GM23338 (cell line): ENCODE data around the gene GRIFIN. TPM values are rescaled to one million over a fixed set of nuclear protein-coding genes. Genes with fewer than 3 reads are reported as not detected.

ENCODE experiments used
- ATAC-seq: fragments of 200-7000 bp; cut with Tn5 transposase; 3 replicates; pipeline ENCODE4 v1.9.1; 2020
- DNase-seq: peaks from one replicate; pipeline ENCODE4 v3.0.0-alpha.2; 2015; ENCODE audit warnings: low spot score
- H2AFZ ChIP-seq: fragments of 200-600 bp; sonication (generic); 2 replicates; pipeline ENCODE4 v1.8.0; 2016; ENCODE audit warnings: antibody characterized with exemption, mild to moderate bottlenecking, moderate library complexity
- H3F3A ChIP-seq: fragments of 200-600 bp; sonication (generic); replicated peaks from 2 replicates; pipeline ENCODE4 v1.8.0; 2017; ENCODE audit warnings: antibody characterized with exemption, mixed run types, low read depth
- H3K27ac ChIP-seq: fragments of 200-600 bp; sonication (generic); 2 replicates; pipeline ENCODE4 v1.6.1; 2016; ENCODE audit warnings: low read depth
- H3K27me3 ChIP-seq: fragments of 200-600 bp; sonication (generic); 2 replicates; pipeline ENCODE4 v1.8.0; 2016; ENCODE audit warnings: mild to moderate bottlenecking, mixed run types, moderate library complexity; ENCODE audit not compliant: insufficient read depth
- H3K36me3 ChIP-seq: fragments of 200-600 bp; sonication (generic); 2 replicates; pipeline ENCODE4 v1.8.0; 2016; ENCODE audit warnings: mild to moderate bottlenecking; ENCODE audit not compliant: insufficient read depth
- H3K4me1 ChIP-seq: fragments of 200-600 bp; sonication (generic); 2 replicates; pipeline ENCODE4 v1.8.0; 2016; ENCODE audit warnings: mild to moderate bottlenecking, moderate library complexity; ENCODE audit not compliant: insufficient read depth
- H3K4me2 ChIP-seq: fragments of 200-600 bp; sonication (generic); 2 replicates; pipeline ENCODE4 v1.7.1; 2017; ENCODE audit warnings: mixed run types
- H3K4me3 ChIP-seq: fragments of 200-600 bp; sonication (generic); 2 replicates; pipeline ENCODE4 v1.6.1; 2016; ENCODE audit warnings: mixed run types
- H3K79me2 ChIP-seq: fragments of 200-600 bp; sonication (generic); replicated peaks from 2 replicates; pipeline ENCODE4 v1.8.0; 2017; ENCODE audit warnings: mild to moderate bottlenecking; ENCODE audit not compliant: insufficient read depth
- H3K9me2 ChIP-seq: fragments of 200-600 bp; sonication (generic); 2 replicates; pipeline ENCODE4 v1.8.0; 2017; ENCODE audit not compliant: insufficient read depth
- H4K20me1 ChIP-seq: fragments of 200-600 bp; sonication (generic); replicated peaks from 2 replicates; pipeline ENCODE4 v1.8.0; 2017; ENCODE audit warnings: mild to moderate bottlenecking; ENCODE audit not compliant: insufficient read depth
- H3K27ac Mint-ChIP-seq: 2 replicates; pipeline ENCODE4 v1.8.0; 2020; ENCODE audit warnings: inconsistent platforms, mild to moderate bottlenecking, moderate library complexity, mixed read lengths
- H3K27me3 Mint-ChIP-seq: 3 replicates; pipeline ENCODE4 v1.8.0; 2022; ENCODE audit warnings: low read depth, mild to moderate bottlenecking, moderate library complexity, mixed read lengths, inconsistent platforms; ENCODE audit not compliant: insufficient read depth, poor library complexity
- H3K36me3 Mint-ChIP-seq: 3 replicates; pipeline ENCODE4 v1.8.0; 2021; ENCODE audit warnings: low read depth, mild to moderate bottlenecking, inconsistent platforms, moderate library complexity, mixed read lengths
- H3K4me1 Mint-ChIP-seq: 3 replicates; pipeline ENCODE4 v1.8.0; 2020; ENCODE audit warnings: mild to moderate bottlenecking, inconsistent platforms, mixed read lengths
- H3K4me3 Mint-ChIP-seq: 3 replicates; pipeline ENCODE4 v1.8.0; 2021; ENCODE audit warnings: moderate library complexity, mild to moderate bottlenecking, inconsistent platforms, mixed read lengths
- H3K9me3 Mint-ChIP-seq: 3 replicates; pipeline ENCODE4 v1.8.0; 2020; ENCODE audit warnings: moderate library complexity, mild to moderate bottlenecking, inconsistent platforms, mixed read lengths
- CREB1 ChIP-seq: fragments of 250-450 bp; sonication (Bioruptor Pico); IDR thresholded peaks from 2 replicates; pipeline ENCODE4 v1.5.0; 2020; ENCODE audit warnings: low read depth, mild to moderate bottlenecking, moderate library complexity
- EZH2 ChIP-seq: fragments of 200-600 bp; sonication (generic); IDR thresholded peaks from one replicate; pipeline ENCODE4 v1.8.0; 2017; ENCODE audit warnings: antibody characterized with exemption, mild to moderate bottlenecking, low read depth; ENCODE audit not compliant: unreplicated experiment
- EZH2phosphoT487 ChIP-seq: fragments of 200-600 bp; sonication (generic); IDR thresholded peaks from one replicate; pipeline ENCODE4 v1.8.1; 2018; ENCODE audit warnings: antibody characterized with exemption; ENCODE audit not compliant: unreplicated experiment
- JUNB ChIP-seq: IDR thresholded peaks from one replicate; pipeline ENCODE4 v1.6.1; 2016; ENCODE audit warnings: antibody characterized with exemption; ENCODE audit not compliant: unreplicated experiment
- NANOG ChIP-seq: IDR thresholded peaks from 2 replicates; pipeline ENCODE4 v1.6.1; 2016; ENCODE audit warnings: antibody characterized with exemption, borderline replicate concordance
- POLR2AphosphoS5 ChIP-seq: IDR thresholded peaks from 2 replicates; pipeline ENCODE4 v1.6.1; 2016; ENCODE audit warnings: antibody characterized with exemption, low read depth
- STAT1 ChIP-seq: IDR thresholded peaks from one replicate; pipeline ENCODE4 v1.6.1; 2016; ENCODE audit warnings: antibody characterized with exemption; ENCODE audit not compliant: unreplicated experiment
- ZNF114 ChIP-seq: fragments of 250-450 bp; sonication (Bioruptor Pico); IDR thresholded peaks from 2 replicates; pipeline ENCODE4 v1.5.0; 2020; ENCODE audit warnings: mild to moderate bottlenecking, moderate library complexity
- ZNF331 ChIP-seq: fragments of 250-450 bp; sonication (Bioruptor Pico); IDR thresholded peaks from 2 replicates; pipeline ENCODE4 v1.5.0; 2020; ENCODE audit warnings: low read depth, mild to moderate bottlenecking, moderate library complexity
- polyA plus RNA-seq: library from polyadenylated mRNA; unstranded; fragments of >200 nt; fragmentation: Nextera tagmentation; extraction: Ambion mirVana; gene quantifications from 2 replicates; pipeline ENCODE4 v1.2.1, GENCODE V29; 2016
- total RNA-seq: library from RNA; depleted of rRNA; stranded (reverse); fragments of >200 nt; shearing (Covaris generic); gene quantifications from 2 replicates; pipeline ENCODE4 v1.2.3, GENCODE V29; 2014
- TF ChIP-seq, protein P1 (sequence below): fragments of 250-450 bp; sonication (Bioruptor Pico); IDR thresholded peaks from 2 replicates; pipeline ENCODE4 v1.5.0; 2020; ENCODE audit warnings: mild to moderate bottlenecking, moderate library complexity
- TF ChIP-seq, protein P2 (sequence below): IDR thresholded peaks from 2 replicates; pipeline ENCODE4 v1.6.1; 2016; ENCODE audit warnings: antibody characterized with exemption
- TF ChIP-seq, protein P3 (sequence below): IDR thresholded peaks from one replicate; pipeline ENCODE4 v1.6.1; 2018; ENCODE audit warnings: antibody characterized with exemption; ENCODE audit not compliant: unreplicated experiment
- TF ChIP-seq, protein P4 (sequence below), 2 experiments: fragments of 200-600 bp in 1 of 2; sonication (generic) in 1 of 2; conservative IDR thresholded peaks; 2 replicates each; pipeline versions ENCODE4 v1.5.1 to v1.6.1; 2016 to 2017; ENCODE audit warnings: antibody characterized with exemption in 2 of 2, low read depth in 2 of 2, mild to moderate bottlenecking in 2 of 2, moderate library complexity in 1 of 2

The GRIFIN gene
- total and polyA plus RNA-seq, 2 experiments from 2014 or later, result not detected

DNA sequence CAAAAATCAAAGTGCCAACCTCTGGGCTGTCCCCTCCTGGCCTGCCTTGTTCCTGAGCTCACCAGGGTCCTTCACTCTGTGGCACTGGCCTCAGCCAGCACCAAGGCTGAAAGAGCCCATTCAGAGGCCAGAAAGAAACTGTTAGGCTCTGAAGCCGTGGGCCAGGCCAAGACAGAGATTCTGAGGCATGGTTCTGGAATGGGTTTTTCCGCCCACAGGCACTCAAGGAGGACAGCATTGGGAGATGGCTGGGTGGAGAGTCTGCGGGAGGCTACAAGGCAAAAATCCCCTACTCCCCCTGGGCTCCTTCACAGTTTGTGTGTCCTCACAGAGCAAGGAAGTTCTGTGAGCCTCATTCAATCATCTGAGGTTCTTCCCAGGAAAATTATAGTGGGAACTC is 31.7 kb downstream of the GRIFIN start:
- Histone ChIP-seq H3K27ac (peak overlapping the region; percentile 37; the same call in 1 of the 2 replicates), H3F3A (no peaks in the 10 kb centered on the region), H3K27me3 (no peaks in the 10 kb centered on the region), H2AFZ (no peak overlapping the region), H3K9me2 (no peaks in the 10 kb centered on the region), H3K4me2 (no peak overlapping the region), H3K36me3 (no peaks in the 10 kb centered on the region), H3K79me2 (no peaks in the 10 kb centered on the region), H3K4me3 (no peak overlapping the region), H3K4me1 (no peaks in the 10 kb centered on the region), H4K20me1 (no peaks in the 10 kb centered on the region; the same call in 1 of the 2 replicates)
- Mint-ChIP-seq H3K9me3 (no peaks in the 10 kb centered on the region), H3K36me3 (peaks cover 5% of the 10 kb centered on the region; the same call in 1 of the 3 replicates), H3K4me1 (no peaks in the 10 kb centered on the region; the same call in 2 of the 3 replicates), H3K27me3 (peaks cover 6% of the 10 kb centered on the region), H3K27ac (no peak overlapping the region), H3K4me3 (no peak overlapping the region)
- TF ChIP-seq ZNF114 (CRISPR knock-in tag) (no peak), EZH2phosphoT487 (no peak), EZH2 (no peak), JUNB (no peak), CREB1 (CRISPR knock-in tag) (no peak), POLR2AphosphoS5 (no peak), STAT1 (no peak), ZNF331 (CRISPR knock-in tag) (no peak), NANOG (no peak)
- TF ChIP-seq, protein P1, sequence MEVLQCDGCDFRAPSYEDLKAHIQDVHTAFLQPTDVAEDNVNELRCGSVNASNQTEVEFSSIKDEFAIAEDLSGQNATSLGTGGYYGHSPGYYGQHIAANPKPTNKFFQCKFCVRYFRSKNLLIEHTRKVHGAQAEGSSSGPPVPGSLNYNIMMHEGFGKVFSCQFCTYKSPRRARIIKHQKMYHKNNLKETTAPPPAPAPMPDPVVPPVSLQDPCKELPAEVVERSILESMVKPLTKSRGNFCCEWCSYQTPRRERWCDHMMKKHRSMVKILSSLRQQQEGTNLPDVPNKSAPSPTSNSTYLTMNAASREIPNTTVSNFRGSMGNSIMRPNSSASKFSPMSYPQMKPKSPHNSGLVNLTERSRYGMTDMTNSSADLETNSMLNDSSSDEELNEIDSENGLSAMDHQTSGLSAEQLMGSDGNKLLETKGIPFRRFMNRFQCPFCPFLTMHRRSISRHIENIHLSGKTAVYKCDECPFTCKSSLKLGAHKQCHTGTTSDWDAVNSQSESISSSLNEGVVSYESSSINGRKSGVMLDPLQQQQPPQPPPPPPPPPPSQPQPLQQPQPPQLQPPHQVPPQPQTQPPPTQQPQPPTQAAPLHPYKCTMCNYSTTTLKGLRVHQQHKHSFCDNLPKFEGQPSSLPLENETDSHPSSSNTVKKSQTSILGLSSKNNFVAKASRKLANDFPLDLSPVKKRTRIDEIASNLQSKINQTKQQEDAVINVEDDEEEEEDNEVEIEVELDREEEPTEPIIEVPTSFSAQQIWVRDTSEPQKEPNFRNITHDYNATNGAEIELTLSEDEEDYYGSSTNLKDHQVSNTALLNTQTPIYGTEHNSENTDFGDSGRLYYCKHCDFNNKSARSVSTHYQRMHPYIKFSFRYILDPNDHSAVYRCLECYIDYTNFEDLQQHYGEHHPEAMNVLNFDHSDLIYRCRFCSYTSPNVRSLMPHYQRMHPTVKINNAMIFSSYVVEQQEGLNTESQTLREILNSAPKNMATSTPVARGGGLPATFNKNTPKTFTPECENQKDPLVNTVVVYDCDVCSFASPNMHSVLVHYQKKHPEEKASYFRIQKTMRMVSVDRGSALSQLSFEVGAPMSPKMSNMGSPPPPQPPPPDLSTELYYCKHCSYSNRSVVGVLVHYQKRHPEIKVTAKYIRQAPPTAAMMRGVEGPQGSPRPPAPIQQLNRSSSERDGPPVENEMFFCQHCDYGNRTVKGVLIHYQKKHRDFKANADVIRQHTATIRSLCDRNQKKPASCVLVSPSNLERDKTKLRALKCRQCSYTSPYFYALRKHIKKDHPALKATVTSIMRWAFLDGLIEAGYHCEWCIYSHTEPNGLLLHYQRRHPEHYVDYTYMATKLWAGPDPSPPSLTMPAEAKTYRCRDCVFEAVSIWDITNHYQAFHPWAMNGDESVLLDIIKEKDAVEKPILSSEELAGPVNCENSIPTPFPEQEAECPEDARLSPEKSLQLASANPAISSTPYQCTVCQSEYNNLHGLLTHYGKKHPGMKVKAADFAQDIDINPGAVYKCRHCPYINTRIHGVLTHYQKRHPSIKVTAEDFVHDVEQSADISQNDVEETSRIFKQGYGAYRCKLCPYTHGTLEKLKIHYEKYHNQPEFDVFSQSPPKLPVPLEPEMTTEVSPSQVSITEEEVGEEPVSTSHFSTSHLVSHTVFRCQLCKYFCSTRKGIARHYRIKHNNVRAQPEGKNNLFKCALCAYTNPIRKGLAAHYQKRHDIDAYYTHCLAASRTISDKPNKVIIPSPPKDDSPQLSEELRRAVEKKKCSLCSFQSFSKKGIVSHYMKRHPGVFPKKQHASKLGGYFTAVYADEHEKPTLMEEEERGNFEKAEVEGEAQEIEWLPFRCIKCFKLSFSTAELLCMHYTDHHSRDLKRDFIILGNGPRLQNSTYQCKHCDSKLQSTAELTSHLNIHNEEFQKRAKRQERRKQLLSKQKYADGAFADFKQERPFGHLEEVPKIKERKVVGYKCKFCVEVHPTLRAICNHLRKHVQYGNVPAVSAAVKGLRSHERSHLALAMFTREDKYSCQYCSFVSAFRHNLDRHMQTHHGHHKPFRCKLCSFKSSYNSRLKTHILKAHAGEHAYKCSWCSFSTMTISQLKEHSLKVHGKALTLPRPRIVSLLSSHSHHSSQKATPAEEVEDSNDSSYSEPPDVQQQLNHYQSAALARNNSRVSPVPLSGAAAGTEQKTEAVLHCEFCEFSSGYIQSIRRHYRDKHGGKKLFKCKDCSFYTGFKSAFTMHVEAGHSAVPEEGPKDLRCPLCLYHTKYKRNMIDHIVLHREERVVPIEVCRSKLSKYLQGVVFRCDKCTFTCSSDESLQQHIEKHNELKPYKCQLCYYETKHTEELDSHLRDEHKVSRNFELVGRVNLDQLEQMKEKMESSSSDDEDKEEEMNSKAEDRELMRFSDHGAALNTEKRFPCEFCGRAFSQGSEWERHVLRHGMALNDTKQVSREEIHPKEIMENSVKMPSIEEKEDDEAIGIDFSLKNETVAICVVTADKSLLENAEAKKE (CRISPR knock-in tag), result no peak
- TF ChIP-seq, protein P2, sequence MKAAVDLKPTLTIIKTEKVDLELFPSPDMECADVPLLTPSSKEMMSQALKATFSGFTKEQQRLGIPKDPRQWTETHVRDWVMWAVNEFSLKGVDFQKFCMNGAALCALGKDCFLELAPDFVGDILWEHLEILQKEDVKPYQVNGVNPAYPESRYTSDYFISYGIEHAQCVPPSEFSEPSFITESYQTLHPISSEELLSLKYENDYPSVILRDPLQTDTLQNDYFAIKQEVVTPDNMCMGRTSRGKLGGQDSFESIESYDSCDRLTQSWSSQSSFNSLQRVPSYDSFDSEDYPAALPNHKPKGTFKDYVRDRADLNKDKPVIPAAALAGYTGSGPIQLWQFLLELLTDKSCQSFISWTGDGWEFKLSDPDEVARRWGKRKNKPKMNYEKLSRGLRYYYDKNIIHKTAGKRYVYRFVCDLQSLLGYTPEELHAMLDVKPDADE, result no peak
- TF ChIP-seq, protein P3, sequence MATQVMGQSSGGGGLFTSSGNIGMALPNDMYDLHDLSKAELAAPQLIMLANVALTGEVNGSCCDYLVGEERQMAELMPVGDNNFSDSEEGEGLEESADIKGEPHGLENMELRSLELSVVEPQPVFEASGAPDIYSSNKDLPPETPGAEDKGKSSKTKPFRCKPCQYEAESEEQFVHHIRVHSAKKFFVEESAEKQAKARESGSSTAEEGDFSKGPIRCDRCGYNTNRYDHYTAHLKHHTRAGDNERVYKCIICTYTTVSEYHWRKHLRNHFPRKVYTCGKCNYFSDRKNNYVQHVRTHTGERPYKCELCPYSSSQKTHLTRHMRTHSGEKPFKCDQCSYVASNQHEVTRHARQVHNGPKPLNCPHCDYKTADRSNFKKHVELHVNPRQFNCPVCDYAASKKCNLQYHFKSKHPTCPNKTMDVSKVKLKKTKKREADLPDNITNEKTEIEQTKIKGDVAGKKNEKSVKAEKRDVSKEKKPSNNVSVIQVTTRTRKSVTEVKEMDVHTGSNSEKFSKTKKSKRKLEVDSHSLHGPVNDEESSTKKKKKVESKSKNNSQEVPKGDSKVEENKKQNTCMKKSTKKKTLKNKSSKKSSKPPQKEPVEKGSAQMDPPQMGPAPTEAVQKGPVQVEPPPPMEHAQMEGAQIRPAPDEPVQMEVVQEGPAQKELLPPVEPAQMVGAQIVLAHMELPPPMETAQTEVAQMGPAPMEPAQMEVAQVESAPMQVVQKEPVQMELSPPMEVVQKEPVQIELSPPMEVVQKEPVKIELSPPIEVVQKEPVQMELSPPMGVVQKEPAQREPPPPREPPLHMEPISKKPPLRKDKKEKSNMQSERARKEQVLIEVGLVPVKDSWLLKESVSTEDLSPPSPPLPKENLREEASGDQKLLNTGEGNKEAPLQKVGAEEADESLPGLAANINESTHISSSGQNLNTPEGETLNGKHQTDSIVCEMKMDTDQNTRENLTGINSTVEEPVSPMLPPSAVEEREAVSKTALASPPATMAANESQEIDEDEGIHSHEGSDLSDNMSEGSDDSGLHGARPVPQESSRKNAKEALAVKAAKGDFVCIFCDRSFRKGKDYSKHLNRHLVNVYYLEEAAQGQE, result no peak
- TF ChIP-seq, protein P4, sequence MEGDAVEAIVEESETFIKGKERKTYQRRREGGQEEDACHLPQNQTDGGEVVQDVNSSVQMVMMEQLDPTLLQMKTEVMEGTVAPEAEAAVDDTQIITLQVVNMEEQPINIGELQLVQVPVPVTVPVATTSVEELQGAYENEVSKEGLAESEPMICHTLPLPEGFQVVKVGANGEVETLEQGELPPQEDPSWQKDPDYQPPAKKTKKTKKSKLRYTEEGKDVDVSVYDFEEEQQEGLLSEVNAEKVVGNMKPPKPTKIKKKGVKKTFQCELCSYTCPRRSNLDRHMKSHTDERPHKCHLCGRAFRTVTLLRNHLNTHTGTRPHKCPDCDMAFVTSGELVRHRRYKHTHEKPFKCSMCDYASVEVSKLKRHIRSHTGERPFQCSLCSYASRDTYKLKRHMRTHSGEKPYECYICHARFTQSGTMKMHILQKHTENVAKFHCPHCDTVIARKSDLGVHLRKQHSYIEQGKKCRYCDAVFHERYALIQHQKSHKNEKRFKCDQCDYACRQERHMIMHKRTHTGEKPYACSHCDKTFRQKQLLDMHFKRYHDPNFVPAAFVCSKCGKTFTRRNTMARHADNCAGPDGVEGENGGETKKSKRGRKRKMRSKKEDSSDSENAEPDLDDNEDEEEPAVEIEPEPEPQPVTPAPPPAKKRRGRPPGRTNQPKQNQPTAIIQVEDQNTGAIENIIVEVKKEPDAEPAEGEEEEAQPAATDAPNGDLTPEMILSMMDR (conservative IDR thresholded peaks at IDR 0.05; ENCODE audit: low read depth in 2 of 2), result no peak
- ATAC-seq, result peak; percentile 34; the same call in 2 of the 3 replicates
- DNase-seq, result no peak
